GM12878 (cell line): ENCODE measurements around the gene LIN54. TPM values are rescaled to one million over a fixed set of nuclear protein-coding genes. Genes with fewer than 3 reads are reported as not detected.
A peak's percentile ranks its signal among the peaks of the same experiment; 100 is the strongest.

Experiments
- BHLHE40 ChIP-seq, 2 experiments: fragments of 450-650 bp in 1 of 2; IDR thresholded peaks; 2 replicates each; pipeline ENCODE4 v1.6.1; 2011 to 2017; ENCODE audit warnings: low read depth in 2 of 2, borderline replicate concordance in 1 of 2, improper control_type of control experiment in 1 of 2, low read length in 1 of 2, mild to moderate bottlenecking in 1 of 2
- CEBPB ChIP-seq, 2 experiments: fragments of 150-350 bp in 1 of 2; IDR thresholded peaks; 2 replicates each; pipeline ENCODE4 v1.6.1; 2012 to 2014; ENCODE audit warnings: low read depth in 2 of 2, low read length in 2 of 2, borderline replicate concordance in 1 of 2, inconsistent platforms in 1 of 2
- ESRRA ChIP-seq: IDR thresholded peaks from 2 replicates; pipeline ENCODE4 v1.6.1; 2012; ENCODE audit warnings: mild to moderate bottlenecking, low read length, improper control_type of control experiment
- HCFC1 ChIP-seq: fragments of 150-350 bp; IDR thresholded peaks from 2 replicates; pipeline ENCODE4 v1.6.1; 2014; ENCODE audit warnings: low read length
- MTA3 ChIP-seq: IDR thresholded peaks from 2 replicates; pipeline ENCODE4 v1.6.1; 2012; ENCODE audit warnings: low read length, inconsistent platforms, borderline replicate concordance
- NBN ChIP-seq: fragments of 450-650 bp; IDR thresholded peaks from 2 replicates; pipeline ENCODE4 v1.6.1; 2016
- RCOR1 ChIP-seq: conservative IDR thresholded peaks from 2 replicates; pipeline ENCODE4 v1.6.1; 2012; ENCODE audit warnings: low read depth, low read length, improper control_type of control experiment
- RUNX3 ChIP-seq: IDR thresholded peaks from 2 replicates; pipeline ENCODE4 v1.6.1; 2012; ENCODE audit warnings: low read length, inconsistent platforms
- SMAD5 ChIP-seq: IDR thresholded peaks from 2 replicates; pipeline ENCODE4 v1.6.1; 2016; ENCODE audit warnings: antibody characterized with exemption, low read depth
- SRF ChIP-seq, 2 experiments: IDR thresholded peaks; 2 replicates each; pipeline ENCODE4 v1.6.1; 2011; ENCODE audit warnings: low read depth in 2 of 2, low read length in 2 of 2, mild to moderate bottlenecking in 1 of 2, moderate library complexity in 1 of 2
- ZNF207 ChIP-seq: fragments of 450-650 bp; IDR thresholded peaks from 2 replicates; pipeline ENCODE4 v1.6.1; 2014; ENCODE audit warnings: antibody characterized with exemption, mild to moderate bottlenecking, borderline replicate concordance
- ZNF622 ChIP-seq: fragments of 450-650 bp; IDR thresholded peaks from 2 replicates; pipeline ENCODE4 v1.6.1; 2017; ENCODE audit warnings: mild to moderate bottlenecking, inconsistent platforms
- ZSCAN29 ChIP-seq: fragments of 450-650 bp; IDR thresholded peaks from 2 replicates; pipeline ENCODE4 v1.6.1; 2017; ENCODE audit warnings: mild to moderate bottlenecking, moderate library complexity
- polyA plus RNA-seq, 11 experiments: library from polyadenylated mRNA; depleted of rRNA in 4 of 11; unstranded in 6 of 11; stranded (reverse) in 5 of 11; fragments of >200 nt; fragmentation: Nextera tagmentation in 4 of 11; fragmentation: Illumina TruSeq in 1 of 11; extraction: Ambion mirVana in 4 of 11; extraction: Trizol in 1 of 11; gene quantifications; 1 replicate in 1 of 11; 2 replicates in 10 of 11; pipeline versions ENCODE4 v1.2.1 to v1.2.3, GENCODE V29; 2011 to 2016; ENCODE audit warnings: inconsistent platforms in 2 of 11, missing spikeins in 2 of 11, low read depth in 1 of 11
- total RNA-seq, 4 experiments: library from RNA; depleted of rRNA in 3 of 4; stranded (reverse); fragments of >200 nt in 3 of 4; fragmentation: Illumina TruSeq in 1 of 4; extraction: Trizol in 1 of 4; gene quantifications; 2 replicates each; pipeline versions ENCODE4 v1.2.1 to v1.2.3, GENCODE V29; 2013 to 2021
- TF ChIP-seq, protein P1 (sequence below): fragments of 450-650 bp; IDR thresholded peaks from 2 replicates; pipeline ENCODE4 v1.6.1; 2017; ENCODE audit warnings: mild to moderate bottlenecking, low read depth, inconsistent platforms; ENCODE audit not compliant: poor library complexity, severe bottlenecking
- TF ChIP-seq, protein P2 (sequence below): fragments of 450-650 bp; conservative IDR thresholded peaks from 2 replicates; pipeline ENCODE4 v1.6.1; 2017; ENCODE audit warnings: mild to moderate bottlenecking, moderate library complexity
- TF ChIP-seq, protein P3 (sequence below), 3 experiments: IDR thresholded peaks in 2 of 3; conservative IDR thresholded peaks in 1 of 3; 2 replicates each; pipeline ENCODE4 v1.5.1; 2011; ENCODE audit warnings: low read depth in 3 of 3, low read length in 3 of 3, mild to moderate bottlenecking in 3 of 3, control low read depth in 2 of 3, moderate library complexity in 2 of 3, inconsistent platforms in 1 of 3, mixed read lengths in 1 of 3; ENCODE audit not compliant: control insufficient read depth in 2 of 3, insufficient read depth in 1 of 3; ENCODE audit errors: extremely low read depth in 1 of 3
- TF ChIP-seq, protein P4 (sequence below): IDR thresholded peaks from 2 replicates; pipeline ENCODE4 v1.6.1; 2012; ENCODE audit warnings: low read depth, low read length, improper control_type of control experiment
- TF ChIP-seq, protein P5 (sequence below): fragments of 450-650 bp; IDR thresholded peaks from 2 replicates; pipeline ENCODE4 v1.6.1; 2017; ENCODE audit warnings: low read depth, mild to moderate bottlenecking, moderate library complexity

The LIN54 gene
- total and polyA plus RNA-seq, 10 of the 15 experiments (the other 5 are each of a cell fraction or from before 2014, with no cell fraction given), result 1.5 to 20.4 (median 12.2) TPM

DNA sequence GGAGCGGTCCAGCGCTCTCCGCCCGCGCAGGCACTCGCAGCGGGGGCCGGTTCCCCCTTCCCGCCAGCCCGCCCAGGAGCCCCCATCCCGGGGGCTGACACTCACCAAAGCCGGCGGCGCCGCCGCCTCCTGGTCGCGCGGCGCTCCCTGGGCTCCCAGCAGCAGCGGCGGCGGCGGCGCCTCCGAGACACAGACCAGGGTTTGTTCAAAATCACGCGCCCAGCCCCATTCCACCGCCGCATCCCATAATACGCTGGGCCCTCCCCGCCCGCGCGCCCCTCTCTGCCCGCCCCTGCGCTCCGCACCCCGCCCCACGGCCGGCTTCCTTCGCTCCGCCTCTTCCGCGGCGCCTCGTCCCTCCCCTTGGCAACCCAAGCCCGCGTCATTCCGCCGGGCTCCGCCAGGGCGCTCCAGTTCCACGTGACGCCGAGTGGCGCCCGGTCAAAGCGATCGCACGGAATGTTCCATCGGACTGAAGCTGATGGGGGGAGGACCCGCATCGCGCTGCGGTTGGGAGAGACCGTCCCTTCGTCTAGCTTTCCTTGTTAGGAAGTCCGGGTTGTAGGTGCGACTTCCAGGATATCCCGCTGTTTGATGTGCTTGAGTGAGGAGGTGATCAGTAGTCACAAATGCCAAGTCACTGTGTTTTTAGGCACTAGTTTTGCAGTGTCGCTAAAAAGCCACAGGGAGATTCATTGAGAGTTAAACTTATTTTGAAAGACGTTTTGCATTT, 2.2 kb upstream of the LIN54 start (continued):
- TF ChIP-seq, protein P1, sequence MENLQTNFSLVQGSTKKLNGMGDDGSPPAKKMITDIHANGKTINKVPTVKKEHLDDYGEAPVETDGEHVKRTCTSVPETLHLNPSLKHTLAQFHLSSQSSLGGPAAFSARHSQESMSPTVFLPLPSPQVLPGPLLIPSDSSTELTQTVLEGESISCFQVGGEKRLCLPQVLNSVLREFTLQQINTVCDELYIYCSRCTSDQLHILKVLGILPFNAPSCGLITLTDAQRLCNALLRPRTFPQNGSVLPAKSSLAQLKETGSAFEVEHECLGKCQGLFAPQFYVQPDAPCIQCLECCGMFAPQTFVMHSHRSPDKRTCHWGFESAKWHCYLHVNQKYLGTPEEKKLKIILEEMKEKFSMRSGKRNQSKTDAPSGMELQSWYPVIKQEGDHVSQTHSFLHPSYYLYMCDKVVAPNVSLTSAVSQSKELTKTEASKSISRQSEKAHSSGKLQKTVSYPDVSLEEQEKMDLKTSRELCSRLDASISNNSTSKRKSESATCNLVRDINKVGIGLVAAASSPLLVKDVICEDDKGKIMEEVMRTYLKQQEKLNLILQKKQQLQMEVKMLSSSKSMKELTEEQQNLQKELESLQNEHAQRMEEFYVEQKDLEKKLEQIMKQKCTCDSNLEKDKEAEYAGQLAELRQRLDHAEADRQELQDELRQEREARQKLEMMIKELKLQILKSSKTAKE, result peak; percentile 80
- TF ChIP-seq CEBPB (IDR thresholded peaks at IDR 0.05; ENCODE audit: borderline replicate concordance in 1 of 2, low read depth in 2 of 2, low read length in 2 of 2) (no peak), ESRRA (no peak), SRF (IDR thresholded peaks at IDR 0.05; ENCODE audit: low read depth in 2 of 2, low read length in 2 of 2) (peak in 1 of 2 experiments; percentile 66; a peak in 2 of 4 replicates), SMAD5 (no peak; the same call in 1 of the 2 replicates), ZSCAN29 (no peak), RCOR1 (0 out of 2 replicates have a peak, but pooled peaks have one; percentile 16), MTA3 (no peak; the same call in 1 of the 2 replicates), ZNF622 (no peak), BHLHE40 (IDR thresholded peaks at IDR 0.05; ENCODE audit: borderline replicate concordance in 1 of 2, low read depth in 2 of 2, low read length in 1 of 2) (peak; percentile 95 to 97), HCFC1 (no peak; the same call in 1 of the 2 replicates), RUNX3 (peak; percentile 95), ZNF207 (0 out of 2 replicates have a peak, but pooled peaks have one; percentile 29), NBN (peak; percentile 93)
- TF ChIP-seq, protein P2, sequence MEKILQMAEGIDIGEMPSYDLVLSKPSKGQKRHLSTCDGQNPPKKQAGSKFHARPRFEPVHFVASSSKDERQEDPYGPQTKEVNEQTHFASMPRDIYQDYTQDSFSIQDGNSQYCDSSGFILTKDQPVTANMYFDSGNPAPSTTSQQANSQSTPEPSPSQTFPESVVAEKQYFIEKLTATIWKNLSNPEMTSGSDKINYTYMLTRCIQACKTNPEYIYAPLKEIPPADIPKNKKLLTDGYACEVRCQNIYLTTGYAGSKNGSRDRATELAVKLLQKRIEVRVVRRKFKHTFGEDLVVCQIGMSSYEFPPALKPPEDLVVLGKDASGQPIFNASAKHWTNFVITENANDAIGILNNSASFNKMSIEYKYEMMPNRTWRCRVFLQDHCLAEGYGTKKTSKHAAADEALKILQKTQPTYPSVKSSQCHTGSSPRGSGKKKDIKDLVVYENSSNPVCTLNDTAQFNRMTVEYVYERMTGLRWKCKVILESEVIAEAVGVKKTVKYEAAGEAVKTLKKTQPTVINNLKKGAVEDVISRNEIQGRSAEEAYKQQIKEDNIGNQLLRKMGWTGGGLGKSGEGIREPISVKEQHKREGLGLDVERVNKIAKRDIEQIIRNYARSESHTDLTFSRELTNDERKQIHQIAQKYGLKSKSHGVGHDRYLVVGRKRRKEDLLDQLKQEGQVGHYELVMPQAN, result peak; percentile 99
- TF ChIP-seq, protein P3, sequence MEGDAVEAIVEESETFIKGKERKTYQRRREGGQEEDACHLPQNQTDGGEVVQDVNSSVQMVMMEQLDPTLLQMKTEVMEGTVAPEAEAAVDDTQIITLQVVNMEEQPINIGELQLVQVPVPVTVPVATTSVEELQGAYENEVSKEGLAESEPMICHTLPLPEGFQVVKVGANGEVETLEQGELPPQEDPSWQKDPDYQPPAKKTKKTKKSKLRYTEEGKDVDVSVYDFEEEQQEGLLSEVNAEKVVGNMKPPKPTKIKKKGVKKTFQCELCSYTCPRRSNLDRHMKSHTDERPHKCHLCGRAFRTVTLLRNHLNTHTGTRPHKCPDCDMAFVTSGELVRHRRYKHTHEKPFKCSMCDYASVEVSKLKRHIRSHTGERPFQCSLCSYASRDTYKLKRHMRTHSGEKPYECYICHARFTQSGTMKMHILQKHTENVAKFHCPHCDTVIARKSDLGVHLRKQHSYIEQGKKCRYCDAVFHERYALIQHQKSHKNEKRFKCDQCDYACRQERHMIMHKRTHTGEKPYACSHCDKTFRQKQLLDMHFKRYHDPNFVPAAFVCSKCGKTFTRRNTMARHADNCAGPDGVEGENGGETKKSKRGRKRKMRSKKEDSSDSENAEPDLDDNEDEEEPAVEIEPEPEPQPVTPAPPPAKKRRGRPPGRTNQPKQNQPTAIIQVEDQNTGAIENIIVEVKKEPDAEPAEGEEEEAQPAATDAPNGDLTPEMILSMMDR (IDR thresholded peaks at IDR 0.05 in 2 of 3, conservative IDR thresholded peaks at IDR 0.05 in 1 of 3; ENCODE audit: control insufficient read depth in 2 of 3, extremely low read depth in 1 of 3, insufficient read depth in 1 of 3, low read depth in 3 of 3, low read length in 3 of 3), result peak; percentile 41 to 47 (median 45); a peak in 5 of 6 replicates
- TF ChIP-seq, protein P4, sequence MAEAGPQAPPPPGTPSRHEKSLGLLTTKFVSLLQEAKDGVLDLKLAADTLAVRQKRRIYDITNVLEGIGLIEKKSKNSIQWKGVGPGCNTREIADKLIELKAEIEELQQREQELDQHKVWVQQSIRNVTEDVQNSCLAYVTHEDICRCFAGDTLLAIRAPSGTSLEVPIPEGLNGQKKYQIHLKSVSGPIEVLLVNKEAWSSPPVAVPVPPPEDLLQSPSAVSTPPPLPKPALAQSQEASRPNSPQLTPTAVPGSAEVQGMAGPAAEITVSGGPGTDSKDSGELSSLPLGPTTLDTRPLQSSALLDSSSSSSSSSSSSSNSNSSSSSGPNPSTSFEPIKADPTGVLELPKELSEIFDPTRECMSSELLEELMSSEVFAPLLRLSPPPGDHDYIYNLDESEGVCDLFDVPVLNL, result peak; percentile 93
- TF ChIP-seq, protein P5, sequence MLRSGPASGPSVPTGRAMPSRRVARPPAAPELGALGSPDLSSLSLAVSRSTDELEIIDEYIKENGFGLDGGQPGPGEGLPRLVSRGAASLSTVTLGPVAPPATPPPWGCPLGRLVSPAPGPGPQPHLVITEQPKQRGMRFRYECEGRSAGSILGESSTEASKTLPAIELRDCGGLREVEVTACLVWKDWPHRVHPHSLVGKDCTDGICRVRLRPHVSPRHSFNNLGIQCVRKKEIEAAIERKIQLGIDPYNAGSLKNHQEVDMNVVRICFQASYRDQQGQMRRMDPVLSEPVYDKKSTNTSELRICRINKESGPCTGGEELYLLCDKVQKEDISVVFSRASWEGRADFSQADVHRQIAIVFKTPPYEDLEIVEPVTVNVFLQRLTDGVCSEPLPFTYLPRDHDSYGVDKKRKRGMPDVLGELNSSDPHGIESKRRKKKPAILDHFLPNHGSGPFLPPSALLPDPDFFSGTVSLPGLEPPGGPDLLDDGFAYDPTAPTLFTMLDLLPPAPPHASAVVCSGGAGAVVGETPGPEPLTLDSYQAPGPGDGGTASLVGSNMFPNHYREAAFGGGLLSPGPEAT, result peak; percentile 87
